CD4-positive, alpha-beta T cell treated with Interleukin-6 for 4 hours (primary cell): ENCODE results near the gene ARHGAP24.
"Not testable (repeated sequence)": the region's sequence is repeated elsewhere in the genome, so short reads cannot be mapped to it uniquely, and the experiment has no call there.

Experiments
- DNase-seq: peaks from one replicate; pipeline ENCODE4 v3.0.0-alpha.2; 2020; ENCODE audit warnings: mixed read lengths

ARHGAP24 gene

GRCh38 chr4:85659610-85660218, 184.8 kb downstream of the ARHGAP24 start:
- no peak for DNase-seq

GRCh38 chr4:85666625-85667024, 191.7 kb downstream of the ARHGAP24 start:
- DNase-seq, result not testable (repeated sequence)

GRCh38 chr4:85669204-85669603, 194.3 kb downstream of the ARHGAP24 start:
- DNase-seq, result no peak

GRCh38 chr4:85669992-85670548, 195.1 kb downstream of the ARHGAP24 start:
- DNase-seq, result no peak

GRCh38 chr4:85671120-85671519, 196.2 kb downstream of the ARHGAP24 start:
- no peak for DNase-seq

GRCh38 chr4:85672116-85672515, 197.2 kb downstream of the ARHGAP24 start:
- no peak for DNase-seq

- DNase-seq, result no peak
These were observed 198.0 kb downstream of the ARHGAP24 start for GRCh38 chr4:85672959-85673358.

- DNase-seq, result no peak
These were observed 198.6 kb downstream of the ARHGAP24 start for GRCh38 chr4:85673540-85673939.

- DNase-seq, result no peak
These were observed 200.4 kb downstream of the ARHGAP24 start for GRCh38 chr4:85675076-85676049.

GRCh38 chr4:85676050-85676425, 201.1 kb downstream of the ARHGAP24 start:
- no peak for DNase-seq

GRCh38 chr4:85676850-85677590, 202.1 kb downstream of the ARHGAP24 start:
- DNase-seq, result no peak

GRCh38 chr4:85681221-85681657, 206.3 kb downstream of the ARHGAP24 start:
- DNase-seq, result no peak

GRCh38 chr4:85681921-85682320, 207.0 kb downstream of the ARHGAP24 start:
- no peak for DNase-seq

- no peak for DNase-seq
These were observed 207.4 kb downstream of the ARHGAP24 start for GRCh38 chr4:85682391-85682790.

- DNase-seq, result no peak
These were observed 209.7 kb downstream of the ARHGAP24 start for GRCh38 chr4:85684676-85685075.

GRCh38 chr4:85686398-85686797, 211.4 kb downstream of the ARHGAP24 start:
- no peak for DNase-seq

GRCh38 chr4:85688055-85688740, 213.2 kb downstream of the ARHGAP24 start:
- DNase-seq, result no peak

GRCh38 chr4:85696661-85697060, 221.7 kb downstream of the ARHGAP24 start:
- DNase-seq, result no peak

GRCh38 chr4:85697854-85698253, 222.9 kb downstream of the ARHGAP24 start:
- DNase-seq, result no peak

- DNase-seq, result no peak
These were observed 225.4 kb downstream of the ARHGAP24 start for GRCh38 chr4:85700362-85700761.

GRCh38 chr4:85701861-85702321, 226.9 kb downstream of the ARHGAP24 start:
- DNase-seq, result no peak

GRCh38 chr4:85703096-85703495, 228.1 kb downstream of the ARHGAP24 start:
- DNase-seq, result no peak
